AML-193 (cell line): Measurements from ENCODE around the gene GLP1R.
A peak's percentile ranks its signal among the peaks of the same experiment; 100 is the strongest.

ENCODE experiments used
- DNase-seq, 2 experiments: peaks; one replicate each; lab custom pipeline; 2025; lab: John Stamatoyannopoulos, UW

The GLP1R gene

GRCh38 chr6:39044181-39044580 lies 4.4 kb upstream of the GLP1R start:
- DNase-seq: no peak

GRCh38 chr6:39047434-39048327 lies 900 bp upstream of the GLP1R start:
- no peak for DNase-seq

- DNase-seq: no peak
These were observed 1.1 kb downstream of the GLP1R start for GRCh38 chr6:39049575-39050283.

GRCh38 chr6:39050453-39051112 lies 2.0 kb downstream of the GLP1R start:
- DNase-seq: peak; percentile 30 to 44

- DNase-seq: peak; percentile 39 to 45
These were observed 3.0 kb downstream of the GLP1R start for GRCh38 chr6:39051399-39052122.

- DNase-seq: no peak
These were observed 4.5 kb downstream of the GLP1R start for GRCh38 chr6:39053016-39053624.

GRCh38 chr6:39053854-39054576 lies 5.4 kb downstream of the GLP1R start:
- DNase-seq: no peak

GRCh38 chr6:39054577-39055142 lies 6.1 kb downstream of the GLP1R start:
- no peak for DNase-seq

- DNase-seq: no peak
These were observed 7.1 kb downstream of the GLP1R start for GRCh38 chr6:39055661-39056060.

- no peak for DNase-seq
These were observed 7.6 kb downstream of the GLP1R start for GRCh38 chr6:39056191-39056590.

GRCh38 chr6:39056681-39057080 lies 8.1 kb downstream of the GLP1R start:
- DNase-seq: no peak

- no peak for DNase-seq
These were observed 8.9 kb downstream of the GLP1R start for GRCh38 chr6:39057251-39058155.

GRCh38 chr6:39058471-39059147 lies 10.0 kb downstream of the GLP1R start:
- DNase-seq: no peak

- no peak for DNase-seq
These were observed 11.1 kb downstream of the GLP1R start for GRCh38 chr6:39059496-39060310.

- DNase-seq: no peak
These were observed 12.0 kb downstream of the GLP1R start for GRCh38 chr6:39060467-39061160.

- no peak for DNase-seq
These were observed 12.6 kb downstream of the GLP1R start for GRCh38 chr6:39061182-39061581.

GRCh38 chr6:39061588-39061987 lies 13.0 kb downstream of the GLP1R start:
- no peak for DNase-seq
